HFF-Myc (cell line): Measurements from ENCODE around the gene FAM221B.

ENCODE experiments used
- DNase-seq: peaks from one replicate; pipeline ENCODE4 v3.0.0-alpha.2; 2011; ENCODE audit warnings: low read depth; ENCODE audit errors: extremely low read depth
- H3K4me3 ChIP-seq: replicated peaks from 2 replicates; pipeline ENCODE4 v1.5.1; 2011; ENCODE audit warnings: low read depth, mild to moderate bottlenecking, control low read depth, low read length
- TF ChIP-seq, protein P1 (sequence below): IDR thresholded peaks from 2 replicates; pipeline ENCODE4 v1.5.1; 2012; ENCODE audit warnings: mild to moderate bottlenecking, low read depth, low read length, control low read depth; ENCODE audit errors: missing control alignments

The FAM221B gene

DNA sequence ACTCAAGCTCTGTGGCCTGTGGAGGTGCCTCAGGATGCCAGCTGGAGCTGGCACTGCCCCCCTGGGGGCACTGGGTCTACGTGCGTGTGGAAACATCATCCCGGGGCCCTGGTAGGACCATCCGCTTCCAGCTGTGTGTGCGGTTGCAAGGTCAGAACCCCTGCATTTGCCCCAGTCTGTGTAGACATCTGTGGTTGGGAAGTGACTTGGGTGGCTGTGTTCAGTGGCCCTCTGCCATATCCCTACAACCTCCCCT, 13.0 kb upstream of the FAM221B start:
- TF ChIP-seq, protein P1, sequence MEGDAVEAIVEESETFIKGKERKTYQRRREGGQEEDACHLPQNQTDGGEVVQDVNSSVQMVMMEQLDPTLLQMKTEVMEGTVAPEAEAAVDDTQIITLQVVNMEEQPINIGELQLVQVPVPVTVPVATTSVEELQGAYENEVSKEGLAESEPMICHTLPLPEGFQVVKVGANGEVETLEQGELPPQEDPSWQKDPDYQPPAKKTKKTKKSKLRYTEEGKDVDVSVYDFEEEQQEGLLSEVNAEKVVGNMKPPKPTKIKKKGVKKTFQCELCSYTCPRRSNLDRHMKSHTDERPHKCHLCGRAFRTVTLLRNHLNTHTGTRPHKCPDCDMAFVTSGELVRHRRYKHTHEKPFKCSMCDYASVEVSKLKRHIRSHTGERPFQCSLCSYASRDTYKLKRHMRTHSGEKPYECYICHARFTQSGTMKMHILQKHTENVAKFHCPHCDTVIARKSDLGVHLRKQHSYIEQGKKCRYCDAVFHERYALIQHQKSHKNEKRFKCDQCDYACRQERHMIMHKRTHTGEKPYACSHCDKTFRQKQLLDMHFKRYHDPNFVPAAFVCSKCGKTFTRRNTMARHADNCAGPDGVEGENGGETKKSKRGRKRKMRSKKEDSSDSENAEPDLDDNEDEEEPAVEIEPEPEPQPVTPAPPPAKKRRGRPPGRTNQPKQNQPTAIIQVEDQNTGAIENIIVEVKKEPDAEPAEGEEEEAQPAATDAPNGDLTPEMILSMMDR, result no peak
- DNase-seq, result no peak
- H3K4me3 ChIP-seq, result no peak overlapping the region

DNA sequence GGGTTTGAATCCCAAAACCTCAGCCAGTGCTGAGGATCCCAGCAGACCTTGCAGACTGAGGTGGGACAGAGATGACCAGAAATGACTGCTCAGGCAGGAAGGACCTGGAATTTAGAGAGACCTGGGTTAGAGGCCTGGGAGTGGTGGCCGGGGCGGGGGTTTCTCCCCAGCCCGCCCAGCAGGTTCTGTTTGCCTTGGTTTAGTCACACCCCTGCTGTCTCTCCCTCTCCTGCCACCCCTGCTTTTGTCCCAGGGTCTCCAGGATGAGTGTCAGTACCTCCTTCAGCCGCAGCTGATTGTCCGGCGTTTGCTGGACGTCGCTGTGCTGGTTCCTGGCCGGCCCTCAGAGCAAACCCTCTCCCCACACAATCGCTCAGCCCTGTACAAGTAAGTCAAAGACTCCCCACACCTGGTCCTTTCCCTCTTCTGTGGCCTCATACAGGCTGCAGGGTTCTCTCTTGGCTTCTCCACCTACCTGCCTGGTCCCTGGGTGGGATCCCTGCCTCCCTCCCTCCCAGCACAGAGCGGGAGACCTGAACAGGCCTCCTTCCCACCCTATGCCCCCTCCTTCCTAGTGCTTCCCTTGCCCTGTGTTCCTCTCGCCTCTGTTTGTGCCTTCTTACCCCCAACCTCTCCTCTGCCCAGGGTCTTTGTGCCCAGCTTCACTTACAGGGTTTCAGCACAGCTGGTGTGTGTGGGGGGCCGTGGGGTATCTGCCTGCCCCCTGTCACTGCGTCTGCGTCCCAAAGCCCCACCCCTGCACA, 12.5 kb upstream of the FAM221B start:
- TF ChIP-seq, protein P1, result no peak
- DNase-seq, result no peak
- H3K4me3 ChIP-seq, result no peak overlapping the region

DNA sequence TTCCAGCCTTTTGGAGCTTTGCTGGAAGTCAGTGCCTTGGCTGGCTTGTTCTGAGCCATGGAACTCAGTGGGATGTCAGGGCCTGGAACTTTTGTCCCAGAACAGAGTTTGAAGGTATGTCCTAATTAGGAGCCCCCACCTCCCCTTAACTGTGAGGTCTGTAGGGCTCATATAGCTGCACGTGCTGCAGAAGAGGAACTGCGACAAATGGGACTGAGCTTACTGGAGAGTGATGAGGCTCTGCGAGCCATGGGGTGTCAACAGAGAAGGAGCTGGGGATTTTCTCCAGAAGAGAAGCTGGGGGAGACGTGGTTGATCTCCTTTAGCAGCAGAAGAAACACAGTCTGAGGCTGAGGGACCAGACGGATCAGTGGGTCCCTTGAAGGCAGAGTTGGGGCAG, 11.4 kb upstream of the FAM221B start:
- TF ChIP-seq, protein P1, result no peak
- no peak overlapping the region for H3K4me3 ChIP-seq
- no peak for DNase-seq

DNA sequence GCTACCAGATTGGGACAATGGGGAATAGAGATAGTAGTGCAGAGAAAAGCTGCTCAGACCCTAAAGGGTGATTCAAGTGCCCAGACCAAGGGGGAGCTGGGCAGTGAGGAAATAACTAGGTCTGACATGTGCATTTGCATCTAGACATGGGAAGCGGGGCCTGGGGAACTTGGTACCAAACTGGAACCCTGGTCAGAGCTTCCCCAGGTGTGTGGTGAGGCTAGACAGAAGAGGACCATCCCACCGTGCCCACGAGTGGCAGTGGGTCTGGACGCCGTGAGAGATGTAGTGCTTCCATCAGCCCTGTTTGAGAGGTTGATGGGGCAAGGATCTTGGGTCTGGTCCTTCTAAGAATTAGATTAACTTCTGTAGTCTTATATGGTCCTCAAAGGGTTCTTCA, 8.1 kb upstream of the FAM221B start:
- DNase-seq, result no peak
- no peak overlapping the region for H3K4me3 ChIP-seq
- TF ChIP-seq, protein P1, result no peak

DNA sequence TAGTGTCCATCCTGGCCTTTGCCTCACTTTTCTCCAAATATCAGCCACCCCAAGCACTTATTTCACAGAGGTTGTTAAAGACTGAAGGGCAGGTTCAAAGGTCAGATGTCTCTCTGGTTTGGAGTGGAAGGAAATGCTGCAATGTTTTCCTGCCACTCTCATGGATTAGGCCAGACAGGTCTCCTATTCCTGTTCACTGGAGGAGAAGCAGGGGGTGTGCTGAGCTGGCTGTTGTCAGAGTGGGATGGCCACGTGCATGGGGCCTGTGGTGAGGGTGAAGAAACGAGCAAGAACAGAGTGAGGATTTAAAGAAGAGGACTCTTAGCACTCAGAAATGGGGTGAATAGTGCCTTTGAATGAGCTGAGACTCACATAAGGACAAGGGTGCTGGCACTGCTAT, 7.2 kb upstream of the FAM221B start:
- no peak overlapping the region for H3K4me3 ChIP-seq
- TF ChIP-seq, protein P1, result no peak
- no peak for DNase-seq

DNA sequence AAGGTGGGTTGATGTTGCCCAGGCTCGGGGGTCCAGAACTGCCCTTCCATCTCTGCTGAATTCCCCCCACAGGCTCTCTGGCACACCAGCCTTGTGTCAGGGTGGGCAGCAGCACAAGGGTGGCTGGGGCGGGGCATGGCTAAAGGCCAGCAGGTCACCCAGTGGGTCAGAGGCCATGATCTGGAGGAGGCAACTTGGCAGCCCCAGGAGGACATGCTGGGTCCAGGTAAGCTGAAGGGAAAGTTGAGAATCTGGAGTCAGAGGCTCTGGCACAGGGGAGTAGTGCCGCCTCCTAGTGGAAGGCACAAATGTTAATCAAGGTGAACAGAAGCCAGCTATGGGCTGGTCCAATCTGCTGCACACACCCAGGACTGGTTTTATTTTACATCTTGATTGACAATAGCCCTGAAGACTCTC, 6.7 kb upstream of the FAM221B start:
- no peak overlapping the region for H3K4me3 ChIP-seq
- DNase-seq, result no peak
- TF ChIP-seq, protein P1, result peak; percentile 40
